Loucy (cell line): ENCODE measurements around the gene LILRB5.
"Not testable (repeated sequence)": the region's sequence is repeated elsewhere in the genome, so short reads cannot be mapped to it uniquely, and the experiment has no call there.

ENCODE experiments used
- H2AFZ ChIP-seq: fragments of 200-600 bp; sonication (generic); 2 replicates; pipeline ENCODE4 v1.6.0; 2016; ENCODE audit warnings: antibody characterized with exemption, mild to moderate bottlenecking, low read length, moderate library complexity
- H3F3A ChIP-seq: fragments of 200-600 bp; 2 replicates; pipeline ENCODE4 v1.6.0; 2016; ENCODE audit warnings: antibody characterized with exemption, low read depth, mild to moderate bottlenecking
- H3K27me3 ChIP-seq: fragments of 200-600 bp; sonication (generic); 2 replicates; pipeline ENCODE4 v1.6.1; 2014; ENCODE audit warnings: low read length, mild to moderate bottlenecking; ENCODE audit not compliant: insufficient read depth, poor library complexity, severe bottlenecking
- H3K36me3 ChIP-seq: fragments of 200-600 bp; sonication (generic); 2 replicates; pipeline ENCODE4 v1.6.1; 2016; ENCODE audit warnings: low read length; ENCODE audit not compliant: insufficient read depth
- H3K4me1 ChIP-seq: fragments of 200-600 bp; sonication (generic); 2 replicates; pipeline ENCODE4 v1.5.1; 2014; ENCODE audit warnings: low read length, mild to moderate bottlenecking; ENCODE audit not compliant: insufficient read depth, poor library complexity, severe bottlenecking
- H3K4me2 ChIP-seq: fragments of 200-600 bp; sonication (generic); 2 replicates; pipeline ENCODE4 v1.6.0; 2014; ENCODE audit warnings: antibody characterized with exemption, low read length, low read depth, mild to moderate bottlenecking; ENCODE audit not compliant: poor library complexity, severe bottlenecking
- H3K4me3 ChIP-seq: fragments of 200-600 bp; sonication (generic); 2 replicates; pipeline ENCODE4 v1.5.1; 2014; ENCODE audit warnings: low read length, mild to moderate bottlenecking, mixed read lengths; ENCODE audit not compliant: poor library complexity, severe bottlenecking
- H3K79me2 ChIP-seq: fragments of 200-600 bp; sonication (generic); 2 replicates; pipeline ENCODE4 v1.6.1; 2014; ENCODE audit warnings: low read length; ENCODE audit not compliant: insufficient read depth
- H3K9ac ChIP-seq: fragments of 200-600 bp; sonication (generic); 2 replicates; pipeline ENCODE4 v1.6.0; 2014; ENCODE audit warnings: mild to moderate bottlenecking, low read depth, low read length, moderate library complexity; ENCODE audit not compliant: poor library complexity, severe bottlenecking
- H3K9me2 ChIP-seq: fragments of 200-600 bp; sonication (generic); replicated peaks from 2 replicates; pipeline ENCODE4 v1.6.1; 2016; ENCODE audit warnings: low read depth, low read length, mixed read lengths
- H3K9me3 ChIP-seq: fragments of 200-600 bp; sonication (generic); 2 replicates; pipeline ENCODE4 v1.6.1; 2014; ENCODE audit warnings: mild to moderate bottlenecking, antibody characterized with exemption, low read length, low read depth; ENCODE audit not compliant: insufficient read depth
- H4K20me1 ChIP-seq: fragments of 200-600 bp; sonication (generic); 2 replicates; pipeline ENCODE4 v1.6.0; 2014; ENCODE audit warnings: antibody characterized with exemption, low read length, mild to moderate bottlenecking; ENCODE audit not compliant: insufficient read depth, poor library complexity, severe bottlenecking
- EZH2phosphoT487 ChIP-seq: fragments of 200-600 bp; IDR thresholded peaks from 2 replicates; pipeline ENCODE4 v1.6.1; 2018; ENCODE audit warnings: antibody characterized with exemption, mild to moderate bottlenecking, moderate library complexity, borderline replicate concordance
- TF ChIP-seq, protein P1 (sequence below): fragments of 200-600 bp; sonication (generic); conservative IDR thresholded peaks from 2 replicates; pipeline ENCODE4 v1.5.1; 2014; ENCODE audit warnings: mild to moderate bottlenecking, antibody characterized with exemption, low read length

Gene LILRB5

DNA sequence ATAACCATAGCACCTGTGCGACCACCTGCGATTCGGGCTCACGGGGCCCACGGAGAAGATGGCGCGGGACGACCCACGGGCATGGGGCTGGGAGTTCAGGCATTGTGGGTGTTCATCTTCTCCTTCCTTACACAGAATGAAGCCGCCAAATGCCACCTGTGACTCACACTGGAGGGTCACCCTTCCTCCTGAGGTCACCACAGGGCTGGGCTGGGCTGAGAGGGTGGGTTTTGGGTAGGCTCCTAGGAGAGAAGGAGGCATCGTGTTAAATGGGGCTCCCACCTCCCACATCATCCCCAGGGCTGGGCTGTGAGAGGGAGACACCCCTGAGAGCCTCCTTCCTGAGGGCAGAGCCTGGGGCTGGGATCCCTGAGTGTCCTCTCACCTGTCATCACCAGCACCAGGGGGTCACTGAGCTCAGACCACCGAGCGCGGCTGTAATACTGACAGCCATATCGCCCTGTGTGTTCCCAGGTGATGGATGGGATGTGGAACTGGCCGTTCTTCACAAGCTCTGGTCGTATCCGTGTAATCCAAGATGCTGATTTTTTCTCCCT is 22.4 kb upstream of the LILRB5 start:
- Histone ChIP-seq H4K20me1 (no peaks in the 10 kb centered on the region), H3K4me1 (peaks cover 27% of the 10 kb centered on the region), H3K79me2 (no peaks in the 10 kb centered on the region), H3K9me2 (no peaks in the 10 kb centered on the region), H3K36me3 (no peaks in the 10 kb centered on the region), H3K27me3 (no peaks in the 10 kb centered on the region), H3K4me3 (no peak overlapping the region), H2AFZ (no peak overlapping the region), H3K4me2 (no peak overlapping the region), H3K9ac (no peak overlapping the region), H3K9me3 (no peaks in the 10 kb centered on the region), H3F3A (no peaks in the 10 kb centered on the region)
- TF ChIP-seq, protein P1, sequence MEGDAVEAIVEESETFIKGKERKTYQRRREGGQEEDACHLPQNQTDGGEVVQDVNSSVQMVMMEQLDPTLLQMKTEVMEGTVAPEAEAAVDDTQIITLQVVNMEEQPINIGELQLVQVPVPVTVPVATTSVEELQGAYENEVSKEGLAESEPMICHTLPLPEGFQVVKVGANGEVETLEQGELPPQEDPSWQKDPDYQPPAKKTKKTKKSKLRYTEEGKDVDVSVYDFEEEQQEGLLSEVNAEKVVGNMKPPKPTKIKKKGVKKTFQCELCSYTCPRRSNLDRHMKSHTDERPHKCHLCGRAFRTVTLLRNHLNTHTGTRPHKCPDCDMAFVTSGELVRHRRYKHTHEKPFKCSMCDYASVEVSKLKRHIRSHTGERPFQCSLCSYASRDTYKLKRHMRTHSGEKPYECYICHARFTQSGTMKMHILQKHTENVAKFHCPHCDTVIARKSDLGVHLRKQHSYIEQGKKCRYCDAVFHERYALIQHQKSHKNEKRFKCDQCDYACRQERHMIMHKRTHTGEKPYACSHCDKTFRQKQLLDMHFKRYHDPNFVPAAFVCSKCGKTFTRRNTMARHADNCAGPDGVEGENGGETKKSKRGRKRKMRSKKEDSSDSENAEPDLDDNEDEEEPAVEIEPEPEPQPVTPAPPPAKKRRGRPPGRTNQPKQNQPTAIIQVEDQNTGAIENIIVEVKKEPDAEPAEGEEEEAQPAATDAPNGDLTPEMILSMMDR, result no peak
- no peak for TF ChIP-seq EZH2phosphoT487

DNA sequence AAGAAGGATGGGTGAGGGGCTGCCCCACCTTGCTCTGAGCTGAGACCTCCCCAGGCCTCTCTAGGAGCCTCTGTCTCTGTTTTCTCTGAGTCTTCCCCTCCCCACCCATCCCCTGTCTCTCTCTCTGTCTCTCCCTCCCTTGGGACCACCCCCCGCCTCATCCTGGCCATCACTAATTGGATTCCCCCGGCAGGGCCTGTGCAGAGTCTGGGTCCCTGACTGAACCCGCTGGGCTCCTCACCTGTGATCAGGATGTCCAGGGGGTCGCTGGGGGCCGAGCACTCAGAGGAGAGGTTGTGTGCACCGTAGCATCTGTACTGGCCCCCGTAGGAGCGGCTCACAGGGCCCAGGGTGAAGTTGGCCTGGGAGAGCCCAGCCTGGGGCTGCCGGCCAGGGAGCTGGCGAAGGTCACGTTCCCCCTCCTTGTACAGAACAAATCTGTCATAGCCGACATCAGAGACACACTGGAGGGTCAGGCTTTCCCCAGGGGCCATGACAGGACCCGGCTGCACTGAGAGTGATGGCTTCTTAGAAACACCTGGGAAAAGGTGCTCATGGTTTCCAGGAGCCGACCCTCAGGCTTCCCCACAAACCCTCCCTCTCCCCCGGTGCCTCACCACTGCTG is 21.6 kb upstream of the LILRB5 start:
- H3K4me2 ChIP-seq, H3K9me3 ChIP-seq, H3K79me2 ChIP-seq, H4K20me1 ChIP-seq, H3F3A ChIP-seq, H3K36me3 ChIP-seq, H3K9me2 ChIP-seq, H2AFZ ChIP-seq, H3K27me3 ChIP-seq, H3K9ac ChIP-seq, H3K4me3 ChIP-seq: not testable (repeated sequence)
- H3K4me1 ChIP-seq, result peaks cover 19% of the 10 kb centered on the region

DNA sequence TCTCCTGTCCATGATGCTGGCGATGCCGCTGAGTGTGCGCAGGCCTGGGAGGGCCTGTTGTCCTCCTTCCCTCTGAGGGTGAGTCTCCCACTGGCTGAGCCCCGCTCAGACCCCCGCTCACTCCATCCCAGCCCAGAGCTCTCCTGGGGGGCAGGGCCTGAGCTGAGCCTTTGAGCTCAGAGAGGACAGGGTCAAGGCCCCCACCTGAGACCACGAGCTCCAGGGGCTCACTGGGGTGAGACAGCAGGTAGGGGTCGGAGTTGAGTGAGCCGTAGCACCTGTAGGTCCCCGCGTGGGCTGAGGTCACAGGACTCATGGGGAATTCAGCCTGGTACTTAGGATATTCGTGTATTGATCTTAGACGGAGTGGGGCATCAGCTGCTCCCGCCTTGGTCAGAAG is 21.0 kb upstream of the LILRB5 start:
- not testable (repeated sequence) for H3K9ac ChIP-seq, H3F3A ChIP-seq, H4K20me1 ChIP-seq, H3K79me2 ChIP-seq, H3K9me3 ChIP-seq, H3K27me3 ChIP-seq, H3K36me3 ChIP-seq, H3K4me2 ChIP-seq, H3K4me3 ChIP-seq, H3K9me2 ChIP-seq, H2AFZ ChIP-seq
- H3K4me1 ChIP-seq, result peaks cover 13% of the 10 kb centered on the region

DNA sequence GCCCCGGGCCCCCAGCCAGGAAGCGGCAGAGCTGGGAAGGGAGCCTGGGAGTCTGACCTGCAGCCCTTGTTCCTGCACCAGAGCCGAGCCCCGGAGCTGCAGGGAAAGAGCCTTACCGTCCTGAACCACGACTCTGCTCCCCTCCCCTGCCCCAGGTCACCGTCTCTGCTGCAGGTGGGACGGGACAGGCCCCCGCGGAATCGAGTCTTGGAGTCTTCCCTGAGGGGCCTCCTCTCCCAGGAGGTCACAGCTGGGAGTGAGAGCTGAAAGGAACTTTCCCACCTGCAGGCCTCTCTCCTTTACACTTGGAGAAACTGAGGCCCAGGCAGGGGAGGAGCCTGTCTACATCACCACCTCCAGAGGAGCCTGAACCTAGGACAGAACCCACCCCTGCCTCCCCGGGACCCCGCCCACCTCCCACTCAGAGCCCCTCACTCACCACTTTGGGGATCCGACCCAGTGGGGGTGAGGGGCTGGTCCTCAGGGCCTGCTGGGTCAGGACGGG is 20.1 kb upstream of the LILRB5 start:
- not testable (repeated sequence) for H3K9me2 ChIP-seq, H4K20me1 ChIP-seq, H3K79me2 ChIP-seq, H3K9ac ChIP-seq, H3K36me3 ChIP-seq, H3K4me1 ChIP-seq, H2AFZ ChIP-seq, H3K9me3 ChIP-seq, H3F3A ChIP-seq, H3K27me3 ChIP-seq, H3K4me3 ChIP-seq, H3K4me2 ChIP-seq
